C4-2B (cell line): ENCODE results near the gene CHST10.

Source experiments
- H3K27ac ChIP-seq: fragments of 450-650 bp; 2 replicates; pipeline ENCODE4 v1.5.1; 2017
- ZFX ChIP-seq: fragments of 450-650 bp; IDR thresholded peaks from 2 replicates; pipeline ENCODE4 v1.6.1; 2017
- TF ChIP-seq, protein P1 (sequence below): fragments of 450-650 bp; conservative IDR thresholded peaks from 2 replicates; pipeline ENCODE4 v1.5.1; 2017; ENCODE audit warnings: mild to moderate bottlenecking

Gene CHST10

DNA sequence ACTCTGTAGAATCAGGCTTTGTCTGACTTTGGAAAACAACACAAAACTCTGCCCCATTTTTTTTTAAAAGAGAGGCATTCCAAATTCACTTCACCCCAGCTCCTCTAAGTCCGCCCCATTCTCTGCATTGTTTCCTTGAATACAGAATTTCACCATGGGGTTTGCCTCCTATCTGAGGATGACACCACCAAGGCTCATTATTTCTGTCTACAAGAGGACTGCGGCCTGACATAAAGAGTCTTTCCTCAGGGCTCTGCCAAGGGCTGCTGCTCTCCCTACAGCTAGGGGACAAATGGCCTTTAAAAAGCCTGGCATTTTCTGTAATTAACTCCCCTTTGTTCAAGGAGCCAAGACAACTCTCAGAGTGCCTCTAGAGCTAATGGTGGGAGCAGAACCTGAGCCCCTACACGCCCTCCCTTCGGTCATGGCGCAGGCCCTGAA is 4.6 kb downstream of the CHST10 start:
- no peak overlapping the region for H3K27ac ChIP-seq
- no peak for TF ChIP-seq ZFX
- TF ChIP-seq, protein P1, sequence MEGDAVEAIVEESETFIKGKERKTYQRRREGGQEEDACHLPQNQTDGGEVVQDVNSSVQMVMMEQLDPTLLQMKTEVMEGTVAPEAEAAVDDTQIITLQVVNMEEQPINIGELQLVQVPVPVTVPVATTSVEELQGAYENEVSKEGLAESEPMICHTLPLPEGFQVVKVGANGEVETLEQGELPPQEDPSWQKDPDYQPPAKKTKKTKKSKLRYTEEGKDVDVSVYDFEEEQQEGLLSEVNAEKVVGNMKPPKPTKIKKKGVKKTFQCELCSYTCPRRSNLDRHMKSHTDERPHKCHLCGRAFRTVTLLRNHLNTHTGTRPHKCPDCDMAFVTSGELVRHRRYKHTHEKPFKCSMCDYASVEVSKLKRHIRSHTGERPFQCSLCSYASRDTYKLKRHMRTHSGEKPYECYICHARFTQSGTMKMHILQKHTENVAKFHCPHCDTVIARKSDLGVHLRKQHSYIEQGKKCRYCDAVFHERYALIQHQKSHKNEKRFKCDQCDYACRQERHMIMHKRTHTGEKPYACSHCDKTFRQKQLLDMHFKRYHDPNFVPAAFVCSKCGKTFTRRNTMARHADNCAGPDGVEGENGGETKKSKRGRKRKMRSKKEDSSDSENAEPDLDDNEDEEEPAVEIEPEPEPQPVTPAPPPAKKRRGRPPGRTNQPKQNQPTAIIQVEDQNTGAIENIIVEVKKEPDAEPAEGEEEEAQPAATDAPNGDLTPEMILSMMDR = no peak

DNA sequence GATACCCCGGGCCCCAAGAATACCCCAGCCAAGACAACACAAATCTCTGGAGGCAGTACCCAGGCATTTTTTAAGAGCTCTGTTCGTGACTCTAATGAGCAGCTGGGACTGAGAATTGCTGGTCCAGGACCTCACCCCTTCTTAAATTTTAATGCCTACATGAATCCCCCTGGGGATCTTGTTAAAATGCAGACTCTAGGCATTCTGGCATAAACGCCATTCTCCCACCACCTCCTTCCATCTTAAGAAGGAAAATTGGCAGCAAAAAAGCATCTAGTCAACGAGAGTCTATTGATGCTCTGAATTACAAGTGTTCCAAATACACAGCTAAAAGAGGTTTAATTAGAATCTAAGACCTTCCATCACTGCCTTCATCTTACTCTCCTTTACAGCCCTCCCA is 5.0 kb downstream of the CHST10 start:
- TF ChIP-seq, protein P1 = no peak
- no peak for TF ChIP-seq ZFX
- no peak overlapping the region for H3K27ac ChIP-seq

DNA sequence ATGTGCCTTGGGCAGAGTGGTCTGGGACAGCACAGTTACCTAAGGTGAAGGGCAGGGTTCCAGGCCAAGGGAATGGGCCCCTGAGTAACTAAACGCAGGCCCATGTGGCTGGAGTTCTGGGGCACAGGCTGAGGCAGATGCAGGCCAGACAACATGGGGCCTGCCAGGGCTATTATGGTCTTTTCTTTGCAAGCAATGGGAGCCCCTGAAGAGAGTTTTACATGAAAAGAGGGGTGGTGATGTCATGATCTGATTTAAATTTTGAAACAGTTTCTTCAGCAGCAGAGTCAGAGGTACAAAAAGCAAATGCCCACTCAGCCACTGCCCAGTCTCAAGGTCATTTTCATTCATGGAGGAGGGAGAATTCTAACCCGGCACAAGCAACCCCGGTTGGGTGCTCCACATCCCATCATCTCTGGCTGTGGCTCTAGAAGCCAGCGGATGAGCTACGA is 5.6 kb downstream of the CHST10 start:
- TF ChIP-seq, protein P1 = no peak
- TF ChIP-seq ZFX = no peak
- H3K27ac ChIP-seq = no peak overlapping the region

DNA sequence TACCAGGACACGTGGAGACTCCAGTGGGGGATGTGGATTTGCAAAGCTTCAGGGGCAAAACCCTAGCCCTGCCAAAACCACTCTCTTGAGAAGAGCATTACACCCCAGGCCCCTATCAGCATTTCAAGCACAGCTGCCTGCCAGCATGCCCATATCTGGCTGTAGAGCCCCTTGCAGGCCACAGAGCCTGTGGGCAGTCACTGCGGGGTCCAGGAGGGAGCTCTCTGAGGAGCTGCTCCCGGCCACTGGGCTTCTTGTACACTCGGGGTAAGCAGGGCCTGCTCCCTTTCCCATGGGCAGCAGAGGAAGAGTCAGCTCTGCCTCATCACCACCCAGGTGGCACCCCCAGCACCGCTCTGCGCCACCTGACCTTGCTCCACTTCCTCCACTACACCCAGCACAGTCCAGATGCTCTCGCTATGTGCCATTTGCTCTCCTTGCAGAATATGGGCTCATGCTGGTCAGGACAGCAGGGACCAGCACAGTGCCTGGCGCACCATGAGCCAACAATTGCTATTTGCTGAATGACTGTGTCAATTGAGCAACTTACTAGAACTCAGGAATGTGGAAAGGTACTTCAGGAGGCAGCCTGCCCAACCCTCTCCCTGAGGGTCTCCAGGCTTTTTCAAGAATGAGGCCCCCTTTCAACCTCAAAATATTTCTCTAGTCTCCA is 7.4 kb downstream of the CHST10 start:
- H3K27ac ChIP-seq = no peak overlapping the region
- TF ChIP-seq ZFX = no peak
- TF ChIP-seq, protein P1 = no peak

DNA sequence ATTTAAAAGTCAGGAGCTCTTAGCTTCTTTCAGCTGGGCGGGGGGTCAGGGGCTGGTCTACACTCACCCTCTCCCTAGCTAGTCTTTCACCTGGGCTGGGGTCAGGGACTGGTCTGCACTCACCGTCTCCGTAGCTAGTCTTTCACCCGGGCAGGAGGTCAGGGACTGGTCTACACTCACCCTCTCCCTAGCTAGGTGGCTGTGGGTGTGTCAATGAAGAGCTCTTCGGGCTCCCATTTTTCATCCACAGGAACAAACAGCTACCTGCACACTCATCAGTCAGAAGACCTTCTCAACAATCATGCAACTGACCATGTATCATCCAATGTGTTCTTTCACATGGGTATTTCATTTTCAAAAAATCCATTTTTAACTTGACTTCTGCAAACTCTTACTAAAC is 8.0 kb downstream of the CHST10 start:
- no peak for TF ChIP-seq ZFX
- TF ChIP-seq, protein P1 = no peak
- H3K27ac ChIP-seq = no peak overlapping the region

DNA sequence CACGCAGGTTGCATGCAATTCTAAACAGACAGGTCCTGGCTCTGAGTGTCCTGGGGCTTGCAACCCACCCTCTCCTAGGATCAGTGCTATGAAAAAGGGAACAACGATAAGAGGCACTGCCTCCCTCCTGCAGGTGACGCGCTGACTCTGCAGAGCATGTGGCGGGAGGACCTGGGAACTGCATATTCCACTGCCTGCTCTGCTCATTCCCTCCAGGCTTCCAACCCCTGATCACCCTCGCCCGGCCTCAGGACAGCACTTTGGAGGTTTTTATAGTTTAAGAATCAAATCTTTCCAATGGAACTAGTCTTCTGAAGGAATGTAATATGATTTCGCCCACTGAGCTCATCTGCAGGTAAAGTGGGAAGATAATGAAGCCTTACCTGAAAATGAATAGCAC is 8.5 kb downstream of the CHST10 start:
- TF ChIP-seq ZFX = no peak
- TF ChIP-seq, protein P1 = no peak
- no peak overlapping the region for H3K27ac ChIP-seq

DNA sequence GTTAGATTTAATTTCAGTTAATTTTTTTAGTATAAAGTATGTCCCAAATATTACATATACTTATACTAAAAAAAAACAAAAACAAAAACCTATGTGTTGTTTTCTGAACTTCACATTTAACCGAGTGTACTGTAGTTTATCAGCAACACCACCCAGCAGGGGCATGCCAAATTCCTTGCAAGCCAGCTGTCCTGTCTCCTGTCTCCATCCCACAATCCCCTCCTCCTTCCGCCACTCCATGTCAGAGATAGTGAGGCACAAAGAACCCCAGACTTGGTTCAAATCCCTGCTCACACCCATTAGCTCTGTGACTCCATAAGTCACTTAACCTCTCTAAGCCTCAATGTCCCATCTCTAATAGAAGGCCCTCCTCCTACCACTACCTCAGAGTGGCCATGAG is 9.4 kb downstream of the CHST10 start:
- TF ChIP-seq, protein P1 = no peak
- no peak for TF ChIP-seq ZFX
- no peak overlapping the region for H3K27ac ChIP-seq
